Activated T-cell treated with anti-CD3 and anti-CD28 coated beads, Interleukin-2, amount 50 U/mL, for 72 hours (primary cell): Measurements from ENCODE around the gene PCSK6. TPM values are rescaled to one million over a fixed set of nuclear protein-coding genes. Genes with fewer than 3 reads are reported as not detected.

ENCODE experiments used
- ATAC-seq, 2 donors: fragments of 150-1000 bp; cut with Tn5 transposase; replicated peaks in 1 of 2; 2 replicates each; pipeline ENCODE4 v1.10.0; 2021; ENCODE audit warnings: moderate library complexity in 2 of 2, mild to moderate bottlenecking in 1 of 2
- DNase-seq, 2 donors: peaks; one replicate each; pipeline ENCODE4 v3.0.0; 2021 to 2022; ENCODE audit warnings: mixed read lengths in 1 of 2
- H3K27ac Mint-ChIP-seq: one replicate; pipeline ENCODE4 v1.8.0; 2022; ENCODE audit warnings: mild to moderate bottlenecking, moderate library complexity, mixed read lengths
- H3K27me3 Mint-ChIP-seq: one replicate; pipeline ENCODE4 v1.8.0; 2022; ENCODE audit warnings: low read depth, mixed read lengths
- H3K36me3 Mint-ChIP-seq, 2 donors: one replicate each; pipeline ENCODE4 v1.8.0; 2022; ENCODE audit warnings: mixed read lengths in 2 of 2, mild to moderate bottlenecking in 1 of 2; ENCODE audit not compliant: insufficient read depth in 2 of 2
- H3K4me1 Mint-ChIP-seq: one replicate; pipeline ENCODE4 v1.8.0; 2022; ENCODE audit warnings: low read depth, mixed read lengths
- H3K4me3 Mint-ChIP-seq, 2 donors: one replicate each; pipeline ENCODE4 v1.8.0; 2022; ENCODE audit warnings: mild to moderate bottlenecking in 2 of 2, mixed read lengths in 2 of 2, moderate library complexity in 2 of 2
- H3K9me3 Mint-ChIP-seq, 2 donors: one replicate each; pipeline ENCODE4 v1.8.0; 2022; ENCODE audit warnings: mixed read lengths in 2 of 2
- total RNA-seq, 2 donors: library from RNA; stranded (reverse); gene quantifications; one replicate each; pipeline ENCODE4 v1.2.3, GENCODE V29; 2022

The PCSK6 gene
- total RNA-seq, 2 donors from 2014 or later, result 0.51 to 2.3 TPM

- peaks cover 5% of the 10 kb centered on the region for H3K4me1 Mint-ChIP-seq
- H3K9me3 Mint-ChIP-seq, result peaks cover 5 to 8% of the 10 kb centered on the region in 2 donors
- no peak for DNase-seq
- peaks cover 0 to under 1% of the 10 kb centered on the region in 2 donors for H3K36me3 Mint-ChIP-seq
- ATAC-seq, result no peak
- H3K27ac Mint-ChIP-seq, result no peak overlapping the region
- no peak overlapping the region for H3K4me3 Mint-ChIP-seq
- H3K27me3 Mint-ChIP-seq, result peaks cover 8% of the 10 kb centered on the region
Observed at GRCh38 chr15:101328001-101328400, 161.5 kb downstream of the PCSK6 start.

- H3K36me3 Mint-ChIP-seq, result no peaks in the 10 kb centered on the region
- no peak overlapping the region for H3K4me3 Mint-ChIP-seq
- ATAC-seq (no peak), DNase-seq (no peak)
- H3K4me1 Mint-ChIP-seq, result peaks cover under 1% of the 10 kb centered on the region
- peaks cover 8% of the 10 kb centered on the region for H3K27me3 Mint-ChIP-seq
- peaks cover 1 to 2% of the 10 kb centered on the region in 2 donors for H3K9me3 Mint-ChIP-seq
- H3K27ac Mint-ChIP-seq, result no peak overlapping the region
Observed at GRCh38 chr15:101327147-101327740, 162.3 kb downstream of the PCSK6 start.

- H3K36me3 Mint-ChIP-seq, result no peaks in the 10 kb centered on the region
- H3K4me1 Mint-ChIP-seq, result no peaks in the 10 kb centered on the region
- ATAC-seq (no peak), DNase-seq (no peak)
- H3K4me3 Mint-ChIP-seq, result no peak overlapping the region
- peaks cover 8% of the 10 kb centered on the region for H3K27me3 Mint-ChIP-seq
- no peaks in the 10 kb centered on the region for H3K9me3 Mint-ChIP-seq
- H3K27ac Mint-ChIP-seq, result no peak overlapping the region
Observed at GRCh38 chr15:101326462-101327146, 162.9 kb downstream of the PCSK6 start.

- Mint-ChIP-seq H3K4me3 (no peak overlapping the region), H3K4me1 (peaks cover 4% of the 10 kb centered on the region), H3K36me3 (peaks cover 0 to 3% of the 10 kb centered on the region in 2 donors), H3K27me3 (peaks cover 8% of the 10 kb centered on the region), H3K27ac (no peak overlapping the region), H3K9me3 (no peaks in the 10 kb centered on the region)
- no peak for ATAC-seq
- DNase-seq, result no peak
Observed at GRCh38 chr15:101326026-101326315, 163.5 kb downstream of the PCSK6 start.

GRCh38 chr15:101325263-101326025 lies 164.1 kb downstream of the PCSK6 start:
- ATAC-seq, result no peak
- H3K27ac Mint-ChIP-seq, result no peak overlapping the region
- H3K9me3 Mint-ChIP-seq, result no peaks in the 10 kb centered on the region
- peaks cover 9% of the 10 kb centered on the region for H3K4me1 Mint-ChIP-seq
- peaks cover 8% of the 10 kb centered on the region for H3K27me3 Mint-ChIP-seq
- H3K36me3 Mint-ChIP-seq, result peaks cover 0 to 3% of the 10 kb centered on the region in 2 donors
- H3K4me3 Mint-ChIP-seq, result no peak overlapping the region
- no peak for DNase-seq

GRCh38 chr15:101324524-101325177 lies 164.9 kb downstream of the PCSK6 start:
- H3K36me3 Mint-ChIP-seq, result peaks cover 0 to 3% of the 10 kb centered on the region in 2 donors
- H3K4me1 Mint-ChIP-seq, result peaks cover 13% of the 10 kb centered on the region
- H3K27ac Mint-ChIP-seq, result no peak overlapping the region
- ATAC-seq, result no peak
- peaks cover 8% of the 10 kb centered on the region for H3K27me3 Mint-ChIP-seq
- no peak for DNase-seq
- no peaks in the 10 kb centered on the region for H3K9me3 Mint-ChIP-seq
- H3K4me3 Mint-ChIP-seq, result no peak overlapping the region

GRCh38 chr15:101323793-101324523 lies 165.5 kb downstream of the PCSK6 start:
- DNase-seq (no peak), ATAC-seq (no peak)
- Mint-ChIP-seq H3K4me3 (no peak overlapping the region), H3K4me1 (peaks cover 13% of the 10 kb centered on the region), H3K36me3 (peaks cover 0 to 3% of the 10 kb centered on the region in 2 donors), H3K9me3 (no peaks in the 10 kb centered on the region), H3K27me3 (peaks cover 12% of the 10 kb centered on the region), H3K27ac (no peak overlapping the region)

- no peaks in the 10 kb centered on the region for H3K9me3 Mint-ChIP-seq
- peaks cover 13% of the 10 kb centered on the region for H3K4me1 Mint-ChIP-seq
- no peak overlapping the region for H3K27ac Mint-ChIP-seq
- H3K36me3 Mint-ChIP-seq, result peaks cover 0 to 3% of the 10 kb centered on the region in 2 donors
- ATAC-seq (peak in 1 of 2 donors; percentile 47), DNase-seq (peak in 1 of 2 donors; percentile 18)
- no peak overlapping the region for H3K4me3 Mint-ChIP-seq
- H3K27me3 Mint-ChIP-seq, result peaks cover 15% of the 10 kb centered on the region
Observed at GRCh38 chr15:101322854-101323477, 166.5 kb downstream of the PCSK6 start.

- Mint-ChIP-seq H3K27me3 (peaks cover 15% of the 10 kb centered on the region), H3K4me3 (no peak overlapping the region), H3K9me3 (no peaks in the 10 kb centered on the region), H3K36me3 (peaks cover 0 to 3% of the 10 kb centered on the region in 2 donors), H3K27ac (no peak overlapping the region), H3K4me1 (peaks cover 13% of the 10 kb centered on the region)
- DNase-seq, result no peak
- ATAC-seq, result no peak
Observed at GRCh38 chr15:101322016-101322695, 167.4 kb downstream of the PCSK6 start.

GRCh38 chr15:101320501-101321052 lies 168.9 kb downstream of the PCSK6 start:
- peaks cover 7% of the 10 kb centered on the region for H3K27me3 Mint-ChIP-seq
- H3K36me3 Mint-ChIP-seq, result peaks cover 0 to 3% of the 10 kb centered on the region in 2 donors
- DNase-seq (peak; percentile 50 to 64), ATAC-seq (peak; percentile 86 to 97)
- peak overlapping the region; percentile 35 for H3K27ac Mint-ChIP-seq
- peak overlapping the region; percentile 76 to 85 for H3K4me3 Mint-ChIP-seq
- no peaks in the 10 kb centered on the region for H3K9me3 Mint-ChIP-seq
- peaks cover 13% of the 10 kb centered on the region for H3K4me1 Mint-ChIP-seq

GRCh38 chr15:101318839-101319238 lies 170.7 kb downstream of the PCSK6 start:
- ATAC-seq (no peak), DNase-seq (no peak)
- no peaks in the 10 kb centered on the region for H3K9me3 Mint-ChIP-seq
- no peak overlapping the region for H3K27ac Mint-ChIP-seq
- H3K4me3 Mint-ChIP-seq, result no peak overlapping the region
- H3K4me1 Mint-ChIP-seq, result peaks cover 13% of the 10 kb centered on the region
- H3K27me3 Mint-ChIP-seq, result peaks cover 7% of the 10 kb centered on the region
- H3K36me3 Mint-ChIP-seq, result peaks cover 0 to 3% of the 10 kb centered on the region in 2 donors
